ENCODE results near the gene ZNF23. TPM values are rescaled to one million over a fixed set of nuclear protein-coding genes. Genes with fewer than 3 reads are reported as not detected.

The ZNF23 gene
- total and polyA plus RNA-seq, 4 donors, result 1.5 to 6.1 (median 3.1) TPM

DNA sequence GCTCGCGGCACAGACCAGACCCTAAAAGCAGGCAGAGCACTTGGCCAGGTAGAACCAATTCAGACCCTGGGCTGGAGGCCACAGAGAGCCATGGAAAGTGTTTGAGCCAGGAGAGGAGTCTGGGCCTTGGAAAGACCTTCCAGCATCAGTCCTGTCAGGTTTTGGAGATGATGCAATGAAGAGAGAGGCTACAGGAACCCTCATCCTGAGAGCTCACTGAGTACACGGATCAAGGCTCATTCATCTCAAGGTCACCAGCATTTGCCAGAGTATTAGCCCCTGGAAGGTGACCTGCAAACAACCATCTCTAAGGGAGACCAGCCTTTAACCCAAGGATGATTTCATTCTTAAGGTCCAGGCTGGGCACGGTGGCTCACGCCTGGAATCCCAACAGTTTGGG lies 48.0 kb downstream of the ZNF23 start (continued):
- TF ChIP-seq RXRA (IDR thresholded peaks at IDR 0.05) (no peak), NR2F2 (IDR thresholded peaks at IDR 0.05) (no peak)

DNA sequence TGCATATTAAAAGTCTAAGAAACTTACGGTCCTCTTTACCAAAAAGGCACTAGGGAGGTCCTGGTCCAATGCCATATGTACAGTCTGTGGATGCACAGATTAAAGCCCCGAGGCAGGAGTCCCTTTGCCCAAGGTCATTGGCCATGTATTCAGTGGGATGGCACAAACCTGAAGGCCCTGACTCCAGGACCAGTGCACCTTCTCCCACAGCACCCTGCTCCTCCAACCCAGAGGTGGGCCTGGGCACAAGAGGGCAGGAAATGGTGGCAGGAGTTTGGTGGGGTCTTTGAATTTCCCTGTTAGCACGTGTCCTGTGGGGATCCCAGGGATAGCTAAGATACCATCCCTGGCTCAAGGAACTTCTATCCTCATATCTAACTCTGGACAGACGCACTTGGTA lies 48.7 kb downstream of the ZNF23 start:
- Histone ChIP-seq H3K27me3 (ENCODE audit: control insufficient read depth in 4 of 4, insufficient read depth in 4 of 4, low read length in 3 of 4) (no peaks in the 10 kb centered on the region), H3K4me1 (ENCODE audit: control insufficient read depth in 4 of 4, insufficient read depth in 4 of 4, low read length in 3 of 4) (peaks cover 0 to 3% (median 0%) of the 10 kb centered on the region in 4 donors), H3K27ac (ENCODE audit: low read depth in 1 of 2, low read length in 2 of 2) (no peak overlapping the region), H3K4me3 (ENCODE audit: low read depth in 1 of 3, low read length in 3 of 3) (no peak overlapping the region), H3K9me3 (ENCODE audit: control insufficient read depth in 4 of 4, low read length in 3 of 4) (no peaks in the 10 kb centered on the region), H3K36me3 (ENCODE audit: control insufficient read depth in 4 of 4, insufficient read depth in 3 of 4, low read depth in 1 of 4, low read length in 3 of 4) (no peaks in the 10 kb centered on the region), H3K9ac (ENCODE audit: low read depth in 1 of 2, low read length in 2 of 2) (no peak overlapping the region)
- DNase-seq (ENCODE audit: low spot score), result no peak
- TF ChIP-seq YY1 (IDR thresholded peaks at IDR 0.05), result no peak
- TF ChIP-seq TAF1 (conservative IDR thresholded peaks at IDR 0.05), result no peak
- TF ChIP-seq FOXA2 (IDR thresholded peaks at IDR 0.05), result no peak
- TF ChIP-seq, protein P1, sequence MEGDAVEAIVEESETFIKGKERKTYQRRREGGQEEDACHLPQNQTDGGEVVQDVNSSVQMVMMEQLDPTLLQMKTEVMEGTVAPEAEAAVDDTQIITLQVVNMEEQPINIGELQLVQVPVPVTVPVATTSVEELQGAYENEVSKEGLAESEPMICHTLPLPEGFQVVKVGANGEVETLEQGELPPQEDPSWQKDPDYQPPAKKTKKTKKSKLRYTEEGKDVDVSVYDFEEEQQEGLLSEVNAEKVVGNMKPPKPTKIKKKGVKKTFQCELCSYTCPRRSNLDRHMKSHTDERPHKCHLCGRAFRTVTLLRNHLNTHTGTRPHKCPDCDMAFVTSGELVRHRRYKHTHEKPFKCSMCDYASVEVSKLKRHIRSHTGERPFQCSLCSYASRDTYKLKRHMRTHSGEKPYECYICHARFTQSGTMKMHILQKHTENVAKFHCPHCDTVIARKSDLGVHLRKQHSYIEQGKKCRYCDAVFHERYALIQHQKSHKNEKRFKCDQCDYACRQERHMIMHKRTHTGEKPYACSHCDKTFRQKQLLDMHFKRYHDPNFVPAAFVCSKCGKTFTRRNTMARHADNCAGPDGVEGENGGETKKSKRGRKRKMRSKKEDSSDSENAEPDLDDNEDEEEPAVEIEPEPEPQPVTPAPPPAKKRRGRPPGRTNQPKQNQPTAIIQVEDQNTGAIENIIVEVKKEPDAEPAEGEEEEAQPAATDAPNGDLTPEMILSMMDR (IDR thresholded peaks at IDR 0.05; ENCODE audit: low read depth, low read length, missing input control), result no peak
- TF ChIP-seq NR2F2 (IDR thresholded peaks at IDR 0.05), result no peak
- TF ChIP-seq, protein P2, sequence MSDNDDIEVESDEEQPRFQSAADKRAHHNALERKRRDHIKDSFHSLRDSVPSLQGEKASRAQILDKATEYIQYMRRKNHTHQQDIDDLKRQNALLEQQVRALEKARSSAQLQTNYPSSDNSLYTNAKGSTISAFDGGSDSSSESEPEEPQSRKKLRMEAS (IDR thresholded peaks at IDR 0.05), result no peak
- no peak for TF ChIP-seq HNF4A (conservative IDR thresholded peaks at IDR 0.05)
- no peak for TF ChIP-seq HNF4G (IDR thresholded peaks at IDR 0.05)
- TF ChIP-seq RXRA (IDR thresholded peaks at IDR 0.05), result no peak
- no peak for TF ChIP-seq GABPA (IDR thresholded peaks at IDR 0.05 in 1 of 2, conservative IDR thresholded peaks at IDR 0.05 in 1 of 2)
- TF ChIP-seq, protein P3, sequence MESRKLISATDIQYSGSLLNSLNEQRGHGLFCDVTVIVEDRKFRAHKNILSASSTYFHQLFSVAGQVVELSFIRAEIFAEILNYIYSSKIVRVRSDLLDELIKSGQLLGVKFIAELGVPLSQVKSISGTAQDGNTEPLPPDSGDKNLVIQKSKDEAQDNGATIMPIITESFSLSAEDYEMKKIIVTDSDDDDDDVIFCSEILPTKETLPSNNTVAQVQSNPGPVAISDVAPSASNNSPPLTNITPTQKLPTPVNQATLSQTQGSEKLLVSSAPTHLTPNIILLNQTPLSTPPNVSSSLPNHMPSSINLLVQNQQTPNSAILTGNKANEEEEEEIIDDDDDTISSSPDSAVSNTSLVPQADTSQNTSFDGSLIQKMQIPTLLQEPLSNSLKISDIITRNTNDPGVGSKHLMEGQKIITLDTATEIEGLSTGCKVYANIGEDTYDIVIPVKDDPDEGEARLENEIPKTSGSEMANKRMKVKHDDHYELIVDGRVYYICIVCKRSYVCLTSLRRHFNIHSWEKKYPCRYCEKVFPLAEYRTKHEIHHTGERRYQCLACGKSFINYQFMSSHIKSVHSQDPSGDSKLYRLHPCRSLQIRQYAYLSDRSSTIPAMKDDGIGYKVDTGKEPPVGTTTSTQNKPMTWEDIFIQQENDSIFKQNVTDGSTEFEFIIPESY (IDR thresholded peaks at IDR 0.05), result no peak
- TF ChIP-seq SP1 (IDR thresholded peaks at IDR 0.05), result no peak
- no peak for TF ChIP-seq EGR1 (IDR thresholded peaks at IDR 0.05; ENCODE audit: low read depth in 2 of 2)
- TF ChIP-seq, protein P4, sequence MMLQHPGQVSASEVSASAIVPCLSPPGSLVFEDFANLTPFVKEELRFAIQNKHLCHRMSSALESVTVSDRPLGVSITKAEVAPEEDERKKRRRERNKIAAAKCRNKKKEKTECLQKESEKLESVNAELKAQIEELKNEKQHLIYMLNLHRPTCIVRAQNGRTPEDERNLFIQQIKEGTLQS (IDR thresholded peaks at IDR 0.05), result no peak
- no peak for TF ChIP-seq FOXA1 (IDR thresholded peaks at IDR 0.05)
- TF ChIP-seq, protein P5, sequence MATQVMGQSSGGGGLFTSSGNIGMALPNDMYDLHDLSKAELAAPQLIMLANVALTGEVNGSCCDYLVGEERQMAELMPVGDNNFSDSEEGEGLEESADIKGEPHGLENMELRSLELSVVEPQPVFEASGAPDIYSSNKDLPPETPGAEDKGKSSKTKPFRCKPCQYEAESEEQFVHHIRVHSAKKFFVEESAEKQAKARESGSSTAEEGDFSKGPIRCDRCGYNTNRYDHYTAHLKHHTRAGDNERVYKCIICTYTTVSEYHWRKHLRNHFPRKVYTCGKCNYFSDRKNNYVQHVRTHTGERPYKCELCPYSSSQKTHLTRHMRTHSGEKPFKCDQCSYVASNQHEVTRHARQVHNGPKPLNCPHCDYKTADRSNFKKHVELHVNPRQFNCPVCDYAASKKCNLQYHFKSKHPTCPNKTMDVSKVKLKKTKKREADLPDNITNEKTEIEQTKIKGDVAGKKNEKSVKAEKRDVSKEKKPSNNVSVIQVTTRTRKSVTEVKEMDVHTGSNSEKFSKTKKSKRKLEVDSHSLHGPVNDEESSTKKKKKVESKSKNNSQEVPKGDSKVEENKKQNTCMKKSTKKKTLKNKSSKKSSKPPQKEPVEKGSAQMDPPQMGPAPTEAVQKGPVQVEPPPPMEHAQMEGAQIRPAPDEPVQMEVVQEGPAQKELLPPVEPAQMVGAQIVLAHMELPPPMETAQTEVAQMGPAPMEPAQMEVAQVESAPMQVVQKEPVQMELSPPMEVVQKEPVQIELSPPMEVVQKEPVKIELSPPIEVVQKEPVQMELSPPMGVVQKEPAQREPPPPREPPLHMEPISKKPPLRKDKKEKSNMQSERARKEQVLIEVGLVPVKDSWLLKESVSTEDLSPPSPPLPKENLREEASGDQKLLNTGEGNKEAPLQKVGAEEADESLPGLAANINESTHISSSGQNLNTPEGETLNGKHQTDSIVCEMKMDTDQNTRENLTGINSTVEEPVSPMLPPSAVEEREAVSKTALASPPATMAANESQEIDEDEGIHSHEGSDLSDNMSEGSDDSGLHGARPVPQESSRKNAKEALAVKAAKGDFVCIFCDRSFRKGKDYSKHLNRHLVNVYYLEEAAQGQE (IDR thresholded peaks at IDR 0.05), result no peak
- no peak for TF ChIP-seq RAD21 (IDR thresholded peaks at IDR 0.05)
- TF ChIP-seq JUND (IDR thresholded peaks at IDR 0.05), result no peak
- WGBS, result 62% methylated on average over 4 of the region's 4 CpGs
